K562 (cell line): ENCODE data around the gene TMSB4X. TPM values are rescaled to one million over a fixed set of nuclear protein-coding genes. Genes with fewer than 3 reads are reported as not detected.
A peak's percentile ranks its signal among the peaks of the same experiment; 100 is the strongest.

ENCODE experiments used
- HDAC1 ChIP-seq, 2 experiments: fragments of 450-650 bp; IDR thresholded peaks; 2 replicates each; pipeline ENCODE4 v1.6.1; 2016 to 2017; ENCODE audit warnings: inconsistent platforms in 1 of 2, mild to moderate bottlenecking in 1 of 2, moderate library complexity in 1 of 2
- KDM4B ChIP-seq, 2 experiments: fragments of 450-650 bp in 1 of 2; sonication (generic) in 1 of 2; IDR thresholded peaks; 2 replicates each; pipeline ENCODE4 v1.6.1; 2016 to 2017; ENCODE audit warnings: borderline replicate concordance in 2 of 2, antibody characterized with exemption in 1 of 2, low read depth in 1 of 2, mild to moderate bottlenecking in 1 of 2
- MGA ChIP-seq: fragments of 450-650 bp; IDR thresholded peaks from 2 replicates; pipeline ENCODE4 v1.6.1; 2016; ENCODE audit warnings: mild to moderate bottlenecking, moderate library complexity
- PML ChIP-seq: IDR thresholded peaks from 2 replicates; pipeline ENCODE4 v1.6.1; 2012; ENCODE audit warnings: low read length, inconsistent platforms
- TARDBP ChIP-seq: fragments of 450-650 bp; IDR thresholded peaks from 2 replicates; pipeline ENCODE4 v1.6.1; 2016
- ZNF408 ChIP-seq: fragments of 250-450 bp; sonication (Bioruptor Pico); IDR thresholded peaks from 2 replicates; pipeline ENCODE4 v1.4.0; 2020; ENCODE audit warnings: low read depth, mild to moderate bottlenecking, moderate library complexity
- ZNF511 ChIP-seq: sonication (generic); formaldehyde crosslinking; IDR thresholded peaks from 2 replicates; pipeline ENCODE4 v1.8.0; 2022; ENCODE audit warnings: mild to moderate bottlenecking, missing genetic modification reagents
- ZNF766 ChIP-seq: fragments of 200-800 bp; sonication (Bioruptor generic); conservative IDR thresholded peaks from 2 replicates; pipeline ENCODE4 v1.6.1; 2016; ENCODE audit warnings: missing genetic modification characterization, missing compliant biosample characterization
- polyA plus RNA-seq, 8 experiments: library from polyadenylated mRNA; depleted of rRNA in 4 of 8; stranded (reverse) in 5 of 8; unstranded in 3 of 8; fragments of >200 nt; fragmentation: Nextera tagmentation in 2 of 8; fragmentation: Illumina TruSeq in 1 of 8; extraction: Ambion mirVana in 2 of 8; extraction: Trizol in 1 of 8; gene quantifications; 2 replicates each; pipeline versions ENCODE4 v1.2.1 to v1.2.3, GENCODE V29; 2011 to 2014; ENCODE audit warnings: inconsistent platforms in 1 of 8, missing spikeins in 1 of 8
- total RNA-seq, 7 experiments: library from RNA; depleted of rRNA in 6 of 7; stranded (reverse); fragments of >200 nt in 6 of 7; fragmentation: Illumina TruSeq in 2 of 7; extraction: Trizol in 2 of 7; gene quantifications; 2 replicates each; pipeline versions ENCODE4 v1.2.1 to v1.2.3, GENCODE V29; 2011 to 2021; ENCODE audit warnings: low replicate concordance in 1 of 7
- TF ChIP-seq, protein P1 (sequence below): sonication (generic); formaldehyde crosslinking; IDR thresholded peaks from 2 replicates; pipeline ENCODE4 v1.9.0; 2022; ENCODE audit warnings: mild to moderate bottlenecking, missing genetic modification reagents

TMSB4X gene
- total and polyA plus RNA-seq, 9 of the 15 experiments (the other 6 are each of a cell fraction or from before 2014, with no cell fraction given): 1,035 to 2,035 (median 1,529) TPM

GRCh38 chrX:12965131-12965940, 9.6 kb upstream of the TMSB4X start (continued):
- TF ChIP-seq ZNF511 (CRISPR knock-in tag): no peak
- TF ChIP-seq, protein P1, sequence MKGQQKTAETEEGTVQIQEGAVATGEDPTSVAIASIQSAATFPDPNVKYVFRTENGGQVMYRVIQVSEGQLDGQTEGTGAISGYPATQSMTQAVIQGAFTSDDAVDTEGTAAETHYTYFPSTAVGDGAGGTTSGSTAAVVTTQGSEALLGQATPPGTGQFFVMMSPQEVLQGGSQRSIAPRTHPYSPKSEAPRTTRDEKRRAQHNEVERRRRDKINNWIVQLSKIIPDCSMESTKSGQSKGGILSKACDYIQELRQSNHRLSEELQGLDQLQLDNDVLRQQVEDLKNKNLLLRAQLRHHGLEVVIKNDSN (CRISPR knock-in tag): peak; percentile 41; the same call in 1 of the 2 replicates
- peak; percentile 56; the same call in 1 of the 2 replicates for TF ChIP-seq ZNF766 (CRISPR knock-in tag)
- TF ChIP-seq KDM4B (IDR thresholded peaks at IDR 0.05; ENCODE audit: borderline replicate concordance in 2 of 2, low read depth in 1 of 2): no peak
- TF ChIP-seq ZNF408: no peak
- TF ChIP-seq HDAC1 (IDR thresholded peaks at IDR 0.05): no peak
- no peak for TF ChIP-seq TARDBP
- TF ChIP-seq PML: peak; percentile 40; the same call in 1 of the 2 replicates
- TF ChIP-seq MGA: peak; percentile 24
